Body of pancreas (tissue), 4 donors: ENCODE results near the gene PCSK6. TPM values are rescaled to one million over a fixed set of nuclear protein-coding genes. Genes with fewer than 3 reads are reported as not detected.

Experiments used
- ATAC-seq: fragments of 150-250 bp; one replicate; pipeline ENCODE4 v1.9.1; 2016
- DNase-seq, 4 donors: peaks; one replicate each; pipeline ENCODE4 v3.0.0-alpha.2; 2019
- H3K27ac ChIP-seq, 4 donors: fragments of 200-600 bp; sonication (generic); 1 replicate in 3 of 4; 2 replicates in 1 of 4; pipeline versions ENCODE4 v1.5.1 to v1.6.1; 2016 to 2019; ENCODE audit warnings: mild to moderate bottlenecking in 1 of 4, mixed read lengths in 1 of 4, moderate library complexity in 1 of 4
- H3K27me3 ChIP-seq, 2 donors: fragments of 200-600 bp; sonication (generic); one replicate each; pipeline ENCODE4 v1.6.0; 2016; ENCODE audit warnings: mild to moderate bottlenecking in 1 of 2
- H3K36me3 ChIP-seq, 2 donors: fragments of 200-600 bp; sonication (generic); replicated peaks in 1 of 2; 2 replicates each; pipeline ENCODE4 v1.5.1; 2016; ENCODE audit warnings: low read depth in 2 of 2; ENCODE audit not compliant: insufficient read depth in 1 of 2
- H3K4me1 ChIP-seq: fragments of 200-600 bp; sonication (generic); one replicate; pipeline ENCODE4 v1.6.0; 2016
- H3K4me3 ChIP-seq, 2 donors: fragments of 200-600 bp; sonication (generic); 1 replicate in 1 of 2; 2 replicates in 1 of 2; pipeline ENCODE4 v1.5.1; 2016 to 2019
- H3K9me3 ChIP-seq, 3 donors: fragments of 200-600 bp; sonication (generic); 1 replicate in 2 of 3; 2 replicates in 1 of 3; pipeline ENCODE4 v1.5.1; 2016
- POLR2A ChIP-seq, 3 donors: fragments of 450-650 bp; IDR thresholded peaks; one replicate each; pipeline ENCODE4 v1.6.1; 2016; ENCODE audit warnings: antibody characterized with exemption in 3 of 3, mild to moderate bottlenecking in 2 of 3
- WGBS, 2 donors: methylation state at CpG; one replicate each; pipeline ENCODE4 v1.1.5; 2017; 5-methylcytosine and 5-hydroxymethylcytosine counted together
- intact Hi-C: fragments of 100-400 bp; cut with DNase I; formaldehyde crosslinking; loops from one replicate; pipeline ENCODE4 v1.15.1; 2023
- total RNA-seq, 2 donors: library from RNA; depleted of rRNA; stranded (reverse); fragments of >200 nt; gene quantifications; one replicate each; pipeline ENCODE4 v1.1.0, GENCODE V29; 2016
- TF ChIP-seq, protein P1 (sequence below), 7 experiments: fragments of 450-650 bp in 4 of 7; fragments of 200-600 bp in 3 of 7; sonication (generic) in 3 of 7; IDR thresholded peaks; one replicate each; pipeline ENCODE4 v1.5.1; 2016 to 2019; ENCODE audit warnings: antibody characterized with exemption in 7 of 7

The PCSK6 gene
- total RNA-seq, 2 donors from 2014 or later, result 8.9 to 10.1 TPM

DNA sequence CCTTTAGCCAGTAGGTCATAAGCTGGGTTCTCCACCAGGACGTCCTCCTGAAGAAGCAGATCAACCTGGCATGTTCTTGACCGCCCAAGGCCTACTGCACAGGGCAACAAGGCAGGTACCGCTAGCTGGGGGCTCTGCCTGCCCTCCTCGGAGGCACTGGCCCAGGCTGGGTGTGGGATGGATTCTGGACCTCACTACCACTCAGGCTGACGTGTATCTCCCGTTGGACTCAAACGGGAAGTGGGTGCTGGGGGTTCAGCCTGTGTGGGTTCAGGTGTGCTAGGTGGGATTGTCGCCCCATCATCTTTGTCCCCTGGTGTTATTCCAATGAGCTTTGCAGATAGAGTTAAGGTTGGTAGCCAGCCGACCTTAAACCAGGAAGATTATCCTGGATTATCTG, 99.4 kb downstream of the PCSK6 start:
- intact Hi-C loops, result no loop called here
- H3K27me3 ChIP-seq, result no peaks in the 10 kb centered on the region
- no peak for DNase-seq
- TF ChIP-seq, protein P1, sequence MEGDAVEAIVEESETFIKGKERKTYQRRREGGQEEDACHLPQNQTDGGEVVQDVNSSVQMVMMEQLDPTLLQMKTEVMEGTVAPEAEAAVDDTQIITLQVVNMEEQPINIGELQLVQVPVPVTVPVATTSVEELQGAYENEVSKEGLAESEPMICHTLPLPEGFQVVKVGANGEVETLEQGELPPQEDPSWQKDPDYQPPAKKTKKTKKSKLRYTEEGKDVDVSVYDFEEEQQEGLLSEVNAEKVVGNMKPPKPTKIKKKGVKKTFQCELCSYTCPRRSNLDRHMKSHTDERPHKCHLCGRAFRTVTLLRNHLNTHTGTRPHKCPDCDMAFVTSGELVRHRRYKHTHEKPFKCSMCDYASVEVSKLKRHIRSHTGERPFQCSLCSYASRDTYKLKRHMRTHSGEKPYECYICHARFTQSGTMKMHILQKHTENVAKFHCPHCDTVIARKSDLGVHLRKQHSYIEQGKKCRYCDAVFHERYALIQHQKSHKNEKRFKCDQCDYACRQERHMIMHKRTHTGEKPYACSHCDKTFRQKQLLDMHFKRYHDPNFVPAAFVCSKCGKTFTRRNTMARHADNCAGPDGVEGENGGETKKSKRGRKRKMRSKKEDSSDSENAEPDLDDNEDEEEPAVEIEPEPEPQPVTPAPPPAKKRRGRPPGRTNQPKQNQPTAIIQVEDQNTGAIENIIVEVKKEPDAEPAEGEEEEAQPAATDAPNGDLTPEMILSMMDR (IDR thresholded peaks at IDR 0.05), result no peak
- no peak for TF ChIP-seq POLR2A (IDR thresholded peaks at IDR 0.05)
- no peaks in the 10 kb centered on the region for H3K9me3 ChIP-seq
- no peaks in the 10 kb centered on the region for H3K4me1 ChIP-seq
- ATAC-seq, result no peak
- 79 to 90% methylated on average over 8 to 9 of the region's 9 CpGs for WGBS, 2 donors
- no peak overlapping the region for H3K4me3 ChIP-seq
- no peak overlapping the region for H3K27ac ChIP-seq
- H3K36me3 ChIP-seq, result no peaks in the 10 kb centered on the region

DNA sequence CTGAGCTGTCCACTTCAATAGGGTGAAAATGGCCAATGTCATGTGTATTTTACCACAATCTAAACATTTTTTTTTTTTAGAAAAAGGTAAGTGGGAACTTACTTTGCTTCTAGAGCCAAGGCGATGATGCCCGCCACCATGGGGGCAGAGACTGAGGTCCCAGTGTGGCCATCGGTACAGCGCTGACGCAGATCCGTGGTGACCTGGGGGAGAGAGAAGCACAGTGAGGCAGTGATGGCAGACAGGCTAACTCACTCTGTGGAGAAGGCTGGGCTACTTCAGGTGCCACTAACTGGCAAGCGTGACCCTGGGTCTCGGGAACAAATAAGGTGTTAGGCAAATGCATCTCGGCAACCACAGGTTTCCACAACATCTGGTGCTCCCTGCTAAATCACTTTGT, 100.1 kb downstream of the PCSK6 start:
- no peaks in the 10 kb centered on the region for H3K4me1 ChIP-seq
- DNase-seq (no peak), ATAC-seq (no peak)
- no peaks in the 10 kb centered on the region for H3K27me3 ChIP-seq
- TF ChIP-seq, protein P1 (IDR thresholded peaks at IDR 0.05), result no peak
- no peak for TF ChIP-seq POLR2A (IDR thresholded peaks at IDR 0.05)
- no peaks in the 10 kb centered on the region for H3K9me3 ChIP-seq
- H3K27ac ChIP-seq, result no peak overlapping the region
- no peaks in the 10 kb centered on the region for H3K36me3 ChIP-seq
- intact Hi-C loops, result no loop called here
- no peak overlapping the region for H3K4me3 ChIP-seq
- WGBS, 2 donors, result 85 to 94% methylated on average over 9 of the region's 9 CpGs

DNA sequence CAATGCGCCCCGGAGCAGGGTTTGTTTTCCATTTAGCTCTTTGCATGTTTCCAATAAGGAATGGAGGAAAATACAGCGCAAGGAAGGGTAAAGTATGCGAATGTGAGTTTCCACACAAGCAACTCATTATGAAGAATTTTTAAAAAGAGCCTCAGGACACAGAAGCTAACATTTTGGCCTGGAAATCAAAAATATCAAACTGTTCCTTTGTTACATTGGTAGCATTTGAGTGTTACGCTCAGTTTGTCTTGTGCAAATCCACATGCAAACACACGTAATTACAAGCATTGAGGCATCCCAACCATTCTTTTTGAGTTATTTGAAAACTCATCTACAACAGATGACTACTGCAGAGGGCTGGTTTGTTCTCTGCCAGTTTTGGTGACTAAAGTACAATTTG, 101.5 kb downstream of the PCSK6 start:
- Histone ChIP-seq H3K27me3 (no peaks in the 10 kb centered on the region), H3K9me3 (no peaks in the 10 kb centered on the region), H3K4me3 (no peak overlapping the region), H3K27ac (no peak overlapping the region), H3K36me3 (no peaks in the 10 kb centered on the region), H3K4me1 (no peaks in the 10 kb centered on the region)
- intact Hi-C loops, result no loop called here
- ATAC-seq, result no peak
- WGBS, 2 donors, result 82 to 93% methylated on average over 6 of the region's 6 CpGs
- DNase-seq, result no peak
- no peak for TF ChIP-seq POLR2A (IDR thresholded peaks at IDR 0.05)
- TF ChIP-seq, protein P1 (IDR thresholded peaks at IDR 0.05), result no peak

DNA sequence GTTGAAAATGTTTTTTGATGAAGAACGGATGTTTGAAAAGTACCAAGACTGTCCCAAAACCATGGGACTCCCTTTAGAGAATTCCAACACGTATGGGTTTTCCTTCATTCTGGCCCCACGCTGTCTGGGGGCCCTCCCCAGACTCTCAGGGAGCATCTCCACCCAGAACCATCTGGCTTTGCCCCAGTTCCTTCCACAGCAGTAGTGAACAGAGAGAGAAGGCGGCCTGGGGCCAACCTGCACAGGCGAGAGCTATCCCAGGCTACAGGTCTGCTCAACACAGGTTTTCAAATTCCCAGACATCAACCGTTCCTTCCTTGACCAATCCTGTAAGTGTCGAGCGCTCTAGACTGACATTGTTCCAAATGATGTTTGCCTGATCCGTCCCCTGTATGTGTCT, 101.9 kb downstream of the PCSK6 start:
- ATAC-seq (no peak), DNase-seq (no peak)
- no peaks in the 10 kb centered on the region for H3K36me3 ChIP-seq
- H3K4me3 ChIP-seq, result no peak overlapping the region
- WGBS, 2 donors, result 78 to 90% methylated on average over 9 of the region's 9 CpGs
- H3K27ac ChIP-seq, result no peak overlapping the region
- intact Hi-C loops, result no loop called here
- no peaks in the 10 kb centered on the region for H3K27me3 ChIP-seq
- TF ChIP-seq, protein P1 (IDR thresholded peaks at IDR 0.05), result no peak
- TF ChIP-seq POLR2A (IDR thresholded peaks at IDR 0.05), result no peak
- H3K9me3 ChIP-seq, result no peaks in the 10 kb centered on the region
- H3K4me1 ChIP-seq, result peaks cover 2% of the 10 kb centered on the region

DNA sequence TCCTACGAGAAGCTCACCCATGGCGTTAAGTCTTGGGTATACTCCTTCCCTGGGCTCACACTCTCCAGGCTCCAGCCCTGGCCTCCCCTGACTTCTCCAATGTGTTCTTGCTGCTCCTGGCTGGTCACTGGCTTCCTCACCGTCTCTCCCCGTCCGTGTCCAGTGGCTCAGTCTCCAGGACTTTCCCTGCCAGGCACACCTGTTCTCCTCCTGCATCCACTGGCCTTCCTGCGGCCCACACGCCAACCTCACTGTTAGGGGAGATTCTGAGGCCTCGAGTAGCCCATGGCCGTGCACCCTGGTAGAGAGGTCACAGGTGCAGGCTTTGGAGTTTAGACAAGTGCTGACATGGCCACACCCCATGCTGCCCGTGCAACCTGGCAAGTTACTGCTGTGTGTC, 102.5 kb downstream of the PCSK6 start:
- Histone ChIP-seq H3K4me1 (peaks cover 5% of the 10 kb centered on the region), H3K4me3 (no peak overlapping the region), H3K27ac (no peak overlapping the region), H3K36me3 (no peaks in the 10 kb centered on the region), H3K9me3 (no peaks in the 10 kb centered on the region), H3K27me3 (no peaks in the 10 kb centered on the region)
- DNase-seq (no peak), ATAC-seq (no peak)
- intact Hi-C loops, result no loop called here
- no peak for TF ChIP-seq POLR2A (IDR thresholded peaks at IDR 0.05)
- TF ChIP-seq, protein P1 (IDR thresholded peaks at IDR 0.05), result no peak
- 91 to 94% methylated on average over 10 of the region's 10 CpGs for WGBS, 2 donors
